ENCODE results near the gene ACVRL1.

Gene ACVRL1
- 0 reads per million in 3 donors for total RNA-seq

DNA sequence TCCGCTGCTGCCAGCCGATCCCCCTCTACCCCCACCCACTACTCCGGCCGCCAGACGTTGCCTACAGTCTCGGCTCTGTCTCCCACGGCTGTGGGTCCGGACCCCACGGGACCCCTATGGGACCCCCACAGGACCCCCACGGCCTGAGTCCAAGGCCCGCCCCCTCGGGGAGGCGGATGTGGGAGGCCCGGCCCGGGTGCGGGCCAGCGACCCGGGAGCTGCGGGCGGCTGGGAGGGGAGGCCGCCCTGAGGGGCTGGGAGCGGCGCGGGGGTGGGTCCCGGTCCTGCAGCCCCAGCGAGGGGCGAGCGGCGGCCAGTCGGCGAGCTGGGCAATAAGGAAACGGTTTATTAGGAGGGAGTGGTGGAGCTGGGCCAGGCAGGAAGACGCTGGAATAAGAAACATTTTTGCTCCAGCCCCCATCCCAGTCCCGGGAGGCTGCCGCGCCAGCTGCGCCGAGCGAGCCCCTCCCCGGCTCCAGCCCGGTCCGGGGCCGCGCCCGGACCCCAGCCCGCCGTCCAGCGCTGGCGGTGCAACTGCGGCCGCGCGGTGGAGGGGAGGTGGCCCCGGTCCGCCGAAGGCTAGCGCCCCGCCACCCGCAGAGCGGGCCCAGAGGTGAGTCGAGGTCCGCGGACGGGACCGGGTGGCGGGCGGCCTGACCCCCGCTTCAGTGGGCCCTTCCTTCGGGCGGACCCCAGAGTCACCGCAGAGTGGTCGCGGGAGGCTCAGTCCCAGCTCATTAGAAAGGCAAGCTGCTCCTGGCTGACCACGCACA, at the start of gene ACVRL1:
Gene ACVRL1 (plus strand): TSS at position 422 of the 773 bp plus-strand sequence. CDS start 4,971 bp downstream, outside the sequence.
- Histone ChIP-seq H3K4me1 (ENCODE audit: control insufficient read depth, insufficient read depth, low read length, poor library complexity, severe bottlenecking) (peaks cover 2% of the 10 kb centered on the region), H3K9me3 (ENCODE audit: control insufficient read depth, low read length) (no peaks in the 10 kb centered on the region), H3K27me3 (replicated peaks; ENCODE audit: control insufficient read depth, insufficient read depth, low read length, poor library complexity, severe bottlenecking) (peaks cover 4% of the 10 kb centered on the region), H3K4me3 (ENCODE audit: insufficient read depth, low read depth, low read length, poor library complexity, severe bottlenecking) (no peak within 1 kb of the TSS), H3K27ac (ENCODE audit: insufficient read depth, low read length, poor library complexity, severe bottlenecking) (no peak within 1 kb of the TSS), H3K36me3 (ENCODE audit: control insufficient read depth, insufficient read depth, low read length) (no peaks in the 10 kb centered on the region)
- DNase-seq: no peak

GRCh38 chr12:51860986-51861385, 46.3 kb upstream of the ACVRL1 start:
- Histone ChIP-seq H3K9me3 (ENCODE audit: control insufficient read depth, low read length) (no peaks in the 10 kb centered on the region), H3K27me3 (replicated peaks; ENCODE audit: control insufficient read depth, insufficient read depth, low read length, poor library complexity, severe bottlenecking) (peaks cover 29% of the 10 kb centered on the region), H3K36me3 (ENCODE audit: control insufficient read depth, insufficient read depth, low read length) (no peaks in the 10 kb centered on the region), H3K4me3 (ENCODE audit: insufficient read depth, low read depth, low read length, poor library complexity, severe bottlenecking) (no peak overlapping the region), H3K4me1 (ENCODE audit: control insufficient read depth, insufficient read depth, low read length, poor library complexity, severe bottlenecking) (peaks cover 10% of the 10 kb centered on the region), H3K27ac (ENCODE audit: insufficient read depth, low read length, poor library complexity, severe bottlenecking) (no peak overlapping the region)
- no peak for DNase-seq

- Histone ChIP-seq H3K9me3 (ENCODE audit: control insufficient read depth, low read length) (no peaks in the 10 kb centered on the region), H3K27ac (ENCODE audit: insufficient read depth, low read length, poor library complexity, severe bottlenecking) (no peak overlapping the region), H3K4me1 (ENCODE audit: control insufficient read depth, insufficient read depth, low read length, poor library complexity, severe bottlenecking) (peaks cover 10% of the 10 kb centered on the region), H3K36me3 (ENCODE audit: control insufficient read depth, insufficient read depth, low read length) (no peaks in the 10 kb centered on the region), H3K27me3 (replicated peaks; ENCODE audit: control insufficient read depth, insufficient read depth, low read length, poor library complexity, severe bottlenecking) (peaks cover 30% of the 10 kb centered on the region), H3K4me3 (ENCODE audit: insufficient read depth, low read depth, low read length, poor library complexity, severe bottlenecking) (no peak overlapping the region)
- DNase-seq: no peak
Measured at GRCh38 chr12:51862947-51863346, 44.4 kb upstream of the ACVRL1 start.

DNA sequence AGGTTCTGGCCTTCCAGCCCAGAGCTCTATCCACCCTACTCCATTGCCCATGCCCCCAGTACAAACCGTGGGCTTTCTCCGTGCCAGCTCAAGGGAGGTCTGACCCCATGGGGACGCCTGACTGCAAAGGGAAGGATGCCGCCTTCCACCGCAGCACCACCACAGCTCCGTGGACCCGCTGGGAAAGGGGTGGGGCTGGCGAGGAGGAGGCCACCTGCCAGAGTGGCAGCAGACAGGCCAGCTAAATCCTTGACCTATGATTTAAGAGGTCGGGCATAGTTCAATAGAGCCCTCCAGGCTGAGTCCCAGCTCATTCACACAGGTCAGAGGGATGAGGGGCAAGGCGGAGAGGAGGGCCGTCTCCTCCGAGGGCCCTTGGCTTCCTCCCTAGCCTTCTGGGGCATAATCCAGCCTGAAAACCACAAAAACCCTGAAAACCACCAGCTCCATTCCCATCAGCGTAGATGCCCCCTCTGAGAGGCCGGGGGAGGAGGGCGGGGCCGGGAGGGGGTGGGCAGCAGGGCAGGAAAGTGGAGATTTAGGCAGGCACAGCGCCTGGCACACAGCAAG, 43.9 kb upstream of the ACVRL1 start:
- no peak for DNase-seq
- peaks cover 30% of the 10 kb centered on the region for H3K27me3 ChIP-seq (replicated peaks; ENCODE audit: control insufficient read depth, insufficient read depth, low read length, poor library complexity, severe bottlenecking)
- peak overlapping the region; percentile 34 for H3K4me3 ChIP-seq (ENCODE audit: insufficient read depth, low read depth, low read length, poor library complexity, severe bottlenecking)
- peaks cover 10% of the 10 kb centered on the region for H3K4me1 ChIP-seq (ENCODE audit: control insufficient read depth, insufficient read depth, low read length, poor library complexity, severe bottlenecking)
- no peaks in the 10 kb centered on the region for H3K36me3 ChIP-seq (ENCODE audit: control insufficient read depth, insufficient read depth, low read length)
- H3K27ac ChIP-seq (ENCODE audit: insufficient read depth, low read length, poor library complexity, severe bottlenecking): no peak overlapping the region
- no peaks in the 10 kb centered on the region for H3K9me3 ChIP-seq (ENCODE audit: control insufficient read depth, low read length)

- DNase-seq: no peak
- no peaks in the 10 kb centered on the region for H3K9me3 ChIP-seq (ENCODE audit: control insufficient read depth, low read length)
- H3K27ac ChIP-seq (ENCODE audit: insufficient read depth, low read length, poor library complexity, severe bottlenecking): no peak overlapping the region
- H3K36me3 ChIP-seq (ENCODE audit: control insufficient read depth, insufficient read depth, low read length): no peaks in the 10 kb centered on the region
- H3K4me1 ChIP-seq (ENCODE audit: control insufficient read depth, insufficient read depth, low read length, poor library complexity, severe bottlenecking): peaks cover 14% of the 10 kb centered on the region
- H3K27me3 ChIP-seq (replicated peaks; ENCODE audit: control insufficient read depth, insufficient read depth, low read length, poor library complexity, severe bottlenecking): peaks cover 35% of the 10 kb centered on the region
- H3K4me3 ChIP-seq (ENCODE audit: insufficient read depth, low read depth, low read length, poor library complexity, severe bottlenecking): peak overlapping the region; percentile 34
Measured at GRCh38 chr12:51863933-51864832, 43.1 kb upstream of the ACVRL1 start.

GRCh38 chr12:51864833-51865670, 42.3 kb upstream of the ACVRL1 start:
- DNase-seq: no peak
- peaks cover 37% of the 10 kb centered on the region for H3K27me3 ChIP-seq (replicated peaks; ENCODE audit: control insufficient read depth, insufficient read depth, low read length, poor library complexity, severe bottlenecking)

DNA sequence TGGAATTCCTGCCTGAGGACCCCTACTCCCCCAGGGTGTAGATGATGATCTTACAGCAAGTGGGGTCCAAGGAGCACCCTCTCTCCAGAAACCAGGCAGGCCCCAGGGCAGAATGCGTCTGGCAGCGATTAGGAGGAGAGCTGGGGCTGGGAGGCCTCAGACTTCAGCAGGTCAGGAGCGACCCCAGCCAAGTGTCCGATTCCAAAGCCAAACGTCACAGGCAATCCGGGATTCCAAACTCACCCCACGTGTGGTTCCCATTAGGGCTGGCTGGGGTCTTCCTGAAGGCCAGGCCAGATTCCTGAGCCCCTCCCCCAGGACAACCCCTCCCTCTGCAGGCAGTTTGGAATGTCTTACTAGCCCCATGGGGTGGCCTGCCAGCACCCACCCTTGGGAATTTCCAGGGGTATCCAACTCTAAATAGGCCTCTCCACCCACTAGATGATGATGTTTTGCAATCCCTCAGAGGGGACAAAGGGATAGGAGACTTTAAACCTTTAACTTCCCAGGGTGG, 41.5 kb upstream of the ACVRL1 start:
- no peaks in the 10 kb centered on the region for H3K9me3 ChIP-seq (ENCODE audit: control insufficient read depth, low read length)
- peaks cover 37% of the 10 kb centered on the region for H3K27me3 ChIP-seq (replicated peaks; ENCODE audit: control insufficient read depth, insufficient read depth, low read length, poor library complexity, severe bottlenecking)
- no peak for DNase-seq
- no peaks in the 10 kb centered on the region for H3K36me3 ChIP-seq (ENCODE audit: control insufficient read depth, insufficient read depth, low read length)
- H3K4me3 ChIP-seq (ENCODE audit: insufficient read depth, low read depth, low read length, poor library complexity, severe bottlenecking): no peak overlapping the region
- H3K27ac ChIP-seq (ENCODE audit: insufficient read depth, low read length, poor library complexity, severe bottlenecking): no peak overlapping the region
- peaks cover 14% of the 10 kb centered on the region for H3K4me1 ChIP-seq (ENCODE audit: control insufficient read depth, insufficient read depth, low read length, poor library complexity, severe bottlenecking)

More at GRCh38 chr12:51864833-51865670, 42.3 kb upstream of the ACVRL1 start:
- no peaks in the 10 kb centered on the region for H3K36me3 ChIP-seq (ENCODE audit: control insufficient read depth, insufficient read depth, low read length)
- peaks cover 14% of the 10 kb centered on the region for H3K4me1 ChIP-seq (ENCODE audit: control insufficient read depth, insufficient read depth, low read length, poor library complexity, severe bottlenecking)
- no peak overlapping the region for H3K27ac ChIP-seq (ENCODE audit: insufficient read depth, low read length, poor library complexity, severe bottlenecking)
- H3K9me3 ChIP-seq (ENCODE audit: control insufficient read depth, low read length): no peaks in the 10 kb centered on the region
- H3K4me3 ChIP-seq (ENCODE audit: insufficient read depth, low read depth, low read length, poor library complexity, severe bottlenecking): no peak overlapping the region

- Histone ChIP-seq H3K4me1 (ENCODE audit: control insufficient read depth, insufficient read depth, low read length, poor library complexity, severe bottlenecking) (peaks cover 14% of the 10 kb centered on the region), H3K4me3 (ENCODE audit: insufficient read depth, low read depth, low read length, poor library complexity, severe bottlenecking) (no peak overlapping the region), H3K36me3 (ENCODE audit: control insufficient read depth, insufficient read depth, low read length) (no peaks in the 10 kb centered on the region), H3K27ac (ENCODE audit: insufficient read depth, low read length, poor library complexity, severe bottlenecking) (no peak overlapping the region), H3K9me3 (ENCODE audit: control insufficient read depth, low read length) (no peaks in the 10 kb centered on the region), H3K27me3 (replicated peaks; ENCODE audit: control insufficient read depth, insufficient read depth, low read length, poor library complexity, severe bottlenecking) (peaks cover 37% of the 10 kb centered on the region)
- DNase-seq: no peak
Measured at GRCh38 chr12:51866324-51866723, 41.0 kb upstream of the ACVRL1 start.

DNA sequence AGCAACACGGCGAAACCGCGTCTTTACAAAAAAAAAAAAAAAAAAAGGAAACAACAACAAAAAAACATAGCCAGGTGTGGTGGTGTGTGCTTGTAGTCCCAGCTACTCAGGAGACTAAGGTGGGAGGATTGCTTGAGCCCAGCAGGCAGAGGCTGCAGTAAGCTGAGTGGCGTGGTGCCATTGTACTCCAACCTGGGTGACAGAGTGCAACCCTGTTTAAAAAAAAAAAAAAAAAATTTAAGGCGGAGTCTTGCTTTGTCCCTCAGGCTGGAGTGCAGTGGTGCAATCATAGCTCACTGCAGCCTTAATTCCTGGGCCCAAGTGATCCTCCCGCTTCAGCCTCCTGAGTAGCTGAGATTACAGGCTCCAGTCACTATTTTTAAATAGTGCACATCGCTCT, 40.5 kb upstream of the ACVRL1 start:
- Histone ChIP-seq H3K4me1 (ENCODE audit: control insufficient read depth, insufficient read depth, low read length, poor library complexity, severe bottlenecking) (peaks cover 14% of the 10 kb centered on the region), H3K27ac (ENCODE audit: insufficient read depth, low read length, poor library complexity, severe bottlenecking) (no peak overlapping the region), H3K27me3 (replicated peaks; ENCODE audit: control insufficient read depth, insufficient read depth, low read length, poor library complexity, severe bottlenecking) (peaks cover 37% of the 10 kb centered on the region), H3K9me3 (ENCODE audit: control insufficient read depth, low read length) (no peaks in the 10 kb centered on the region), H3K4me3 (ENCODE audit: insufficient read depth, low read depth, low read length, poor library complexity, severe bottlenecking) (no peak overlapping the region), H3K36me3 (ENCODE audit: control insufficient read depth, insufficient read depth, low read length) (no peaks in the 10 kb centered on the region)
- DNase-seq: no peak
